Neural progenitor cell (in vitro differentiated cells): ENCODE results near the gene CCDC122. TPM values are rescaled to one million over a fixed set of nuclear protein-coding genes. Genes with fewer than 3 reads are reported as not detected.
"Not testable (repeated sequence)": the region's sequence is repeated elsewhere in the genome, so short reads cannot be mapped to it uniquely, and the experiment has no call there.

Experiments used
- DNase-seq: peaks from one replicate; pipeline ENCODE4 v3.0.0-alpha.2; 2016; ENCODE audit warnings: low spot score
- H2AFZ ChIP-seq: fragments of 200-600 bp; sonication (generic); replicated peaks from 2 replicates; pipeline ENCODE4 v1.6.1; 2016; ENCODE audit warnings: antibody characterized with exemption
- H3F3A ChIP-seq: fragments of 200-600 bp; sonication (generic); 2 replicates; pipeline ENCODE4 v1.6.1; 2016; ENCODE audit warnings: antibody characterized with exemption, low read depth
- H3K27ac ChIP-seq: fragments of 200-600 bp; sonication (generic); 2 replicates; pipeline ENCODE4 v1.5.1; 2016; ENCODE audit warnings: mild to moderate bottlenecking
- H3K27me3 ChIP-seq: fragments of 200-600 bp; sonication (generic); 2 replicates; pipeline ENCODE4 v1.6.1; 2016; ENCODE audit warnings: mild to moderate bottlenecking, moderate library complexity
- H3K36me3 ChIP-seq: fragments of 200-600 bp; sonication (generic); 2 replicates; pipeline ENCODE4 v1.5.1; 2016
- H3K4me1 ChIP-seq: fragments of 200-600 bp; sonication (generic); 2 replicates; pipeline ENCODE4 v1.6.1; 2016; ENCODE audit warnings: mixed run types
- H3K4me2 ChIP-seq: fragments of 200-600 bp; sonication (generic); 2 replicates; pipeline ENCODE4 v1.6.1; 2016
- H3K4me3 ChIP-seq: fragments of 200-600 bp; sonication (generic); 2 replicates; pipeline ENCODE4 v1.5.1; 2016
- H3K79me2 ChIP-seq: fragments of 200-600 bp; sonication (generic); 2 replicates; pipeline ENCODE4 v1.6.1; 2016; ENCODE audit warnings: low read depth
- H3K9ac ChIP-seq: fragments of 200-600 bp; sonication (generic); 2 replicates; pipeline ENCODE4 v1.6.1; 2016
- H3K9me3 ChIP-seq: fragments of 200-600 bp; sonication (generic); 2 replicates; pipeline ENCODE4 v1.5.1; 2016; ENCODE audit warnings: low read depth
- H4K20me1 ChIP-seq: fragments of 200-600 bp; sonication (generic); 2 replicates; pipeline ENCODE4 v1.6.1; 2016; ENCODE audit warnings: low read depth
- H3K27ac Mint-ChIP-seq: 3 replicates; pipeline ENCODE4 v1.8.0; 2021; ENCODE audit warnings: mixed read lengths
- H3K27me3 Mint-ChIP-seq: 2 replicates; pipeline ENCODE4 v1.8.0; 2022; ENCODE audit warnings: low read depth, mild to moderate bottlenecking, inconsistent platforms, moderate library complexity, mixed read lengths; ENCODE audit not compliant: insufficient read depth
- H3K36me3 Mint-ChIP-seq: 3 replicates; pipeline ENCODE4 v1.8.0; 2021; ENCODE audit warnings: mixed read lengths
- H3K4me1 Mint-ChIP-seq: 3 replicates; pipeline ENCODE4 v1.8.0; 2021; ENCODE audit warnings: mixed read lengths
- H3K4me3 Mint-ChIP-seq: 3 replicates; pipeline ENCODE4 v1.8.0; 2021; ENCODE audit warnings: mild to moderate bottlenecking, moderate library complexity, mixed read lengths
- H3K9me3 Mint-ChIP-seq: 3 replicates; pipeline ENCODE4 v1.8.0; 2020; ENCODE audit warnings: mixed read lengths
- EZH2 ChIP-seq: fragments of 200-600 bp; sonication (generic); IDR thresholded peaks from 2 replicates; pipeline ENCODE4 v1.6.1; 2017; ENCODE audit warnings: antibody characterized with exemption, mild to moderate bottlenecking, moderate library complexity
- EZH2phosphoT487 ChIP-seq: fragments of 200-600 bp; sonication (generic); IDR thresholded peaks from 2 replicates; pipeline ENCODE4 v1.6.1; 2017; ENCODE audit warnings: antibody characterized with exemption
- total RNA-seq: library from RNA; depleted of rRNA; stranded (reverse); fragments of >200 nt; gene quantifications from 2 replicates; pipeline ENCODE4 v1.2.3, GENCODE V29; 2015; ENCODE audit warnings: low replicate concordance
- TF ChIP-seq, protein P1 (sequence below): fragments of 200-600 bp; sonication (generic); IDR thresholded peaks from 2 replicates; pipeline ENCODE4 v1.5.1; 2017; ENCODE audit warnings: antibody characterized with exemption, mild to moderate bottlenecking

The CCDC122 gene
- total RNA-seq, 1 donor from 2014 or later: 24.4 TPM

- no peaks in the 10 kb centered on the region for H3K36me3 ChIP-seq
- H3K9ac ChIP-seq: no peak overlapping the region
- no peaks in the 10 kb centered on the region for H3K9me3 Mint-ChIP-seq
- H4K20me1 ChIP-seq: no peaks in the 10 kb centered on the region
- H2AFZ ChIP-seq: no peak overlapping the region
- TF ChIP-seq EZH2: no peak
- no peak for DNase-seq
- H3K4me1 Mint-ChIP-seq: no peaks in the 10 kb centered on the region
- H3K4me3 Mint-ChIP-seq: no peak overlapping the region
- peaks cover 3% of the 10 kb centered on the region for H3K4me1 ChIP-seq
- H3K9me3 ChIP-seq: no peaks in the 10 kb centered on the region
- no peaks in the 10 kb centered on the region for H3K36me3 Mint-ChIP-seq
- H3K27me3 Mint-ChIP-seq: no peaks in the 10 kb centered on the region
- no peak overlapping the region for H3K4me3 ChIP-seq
- H3K4me2 ChIP-seq: no peak overlapping the region
- H3K27me3 ChIP-seq: no peaks in the 10 kb centered on the region
- H3F3A ChIP-seq: no peaks in the 10 kb centered on the region
- H3K27ac ChIP-seq: no peak overlapping the region
- H3K79me2 ChIP-seq: no peaks in the 10 kb centered on the region
- H3K27ac Mint-ChIP-seq: no peak overlapping the region
Measured at GRCh38 chr13:43835701-43836100, 43.8 kb downstream of the CCDC122 start.

- no peak overlapping the region for H3K27ac ChIP-seq
- Mint-ChIP-seq H3K4me3 (no peak overlapping the region), H3K36me3 (no peaks in the 10 kb centered on the region), H3K27ac (no peak overlapping the region), H3K27me3 (no peaks in the 10 kb centered on the region), H3K4me1 (no peaks in the 10 kb centered on the region), H3K9me3 (peaks cover 2% of the 10 kb centered on the region)
- no peaks in the 10 kb centered on the region for H3K36me3 ChIP-seq
- H3K9me3 ChIP-seq: no peaks in the 10 kb centered on the region
- H3K4me2 ChIP-seq: no peak overlapping the region
- H3F3A ChIP-seq: no peaks in the 10 kb centered on the region
- no peak overlapping the region for H3K9ac ChIP-seq
- H3K4me1 ChIP-seq: no peaks in the 10 kb centered on the region
- H4K20me1 ChIP-seq: no peaks in the 10 kb centered on the region
- no peak overlapping the region for H3K4me3 ChIP-seq
- TF ChIP-seq, protein P1, sequence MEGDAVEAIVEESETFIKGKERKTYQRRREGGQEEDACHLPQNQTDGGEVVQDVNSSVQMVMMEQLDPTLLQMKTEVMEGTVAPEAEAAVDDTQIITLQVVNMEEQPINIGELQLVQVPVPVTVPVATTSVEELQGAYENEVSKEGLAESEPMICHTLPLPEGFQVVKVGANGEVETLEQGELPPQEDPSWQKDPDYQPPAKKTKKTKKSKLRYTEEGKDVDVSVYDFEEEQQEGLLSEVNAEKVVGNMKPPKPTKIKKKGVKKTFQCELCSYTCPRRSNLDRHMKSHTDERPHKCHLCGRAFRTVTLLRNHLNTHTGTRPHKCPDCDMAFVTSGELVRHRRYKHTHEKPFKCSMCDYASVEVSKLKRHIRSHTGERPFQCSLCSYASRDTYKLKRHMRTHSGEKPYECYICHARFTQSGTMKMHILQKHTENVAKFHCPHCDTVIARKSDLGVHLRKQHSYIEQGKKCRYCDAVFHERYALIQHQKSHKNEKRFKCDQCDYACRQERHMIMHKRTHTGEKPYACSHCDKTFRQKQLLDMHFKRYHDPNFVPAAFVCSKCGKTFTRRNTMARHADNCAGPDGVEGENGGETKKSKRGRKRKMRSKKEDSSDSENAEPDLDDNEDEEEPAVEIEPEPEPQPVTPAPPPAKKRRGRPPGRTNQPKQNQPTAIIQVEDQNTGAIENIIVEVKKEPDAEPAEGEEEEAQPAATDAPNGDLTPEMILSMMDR: no peak
- TF ChIP-seq EZH2phosphoT487 (no peak), EZH2 (no peak)
- H3K79me2 ChIP-seq: no peaks in the 10 kb centered on the region
- no peaks in the 10 kb centered on the region for H3K27me3 ChIP-seq
- H2AFZ ChIP-seq: no peak overlapping the region
- DNase-seq: no peak
Measured at GRCh38 chr13:43831088-43831487, 48.5 kb downstream of the CCDC122 start.

DNA sequence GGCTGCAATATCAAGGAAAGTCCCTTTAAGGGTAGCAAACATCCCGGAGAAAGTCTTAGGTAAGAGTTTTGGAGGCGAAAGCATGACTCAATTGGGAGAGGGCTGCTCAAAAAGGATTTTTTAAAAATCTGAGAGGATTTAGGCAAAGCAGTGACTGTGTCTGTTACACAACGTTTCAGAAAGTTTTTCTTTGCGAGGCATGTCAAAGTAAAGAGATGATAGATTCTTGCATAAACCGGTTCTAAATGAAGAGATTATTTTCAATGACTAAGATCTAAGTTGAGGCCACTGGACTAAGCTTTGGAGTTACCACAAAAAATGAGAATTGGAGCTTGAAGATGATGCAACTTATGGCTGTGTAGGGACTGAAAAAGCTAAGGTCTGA is 49.1 kb downstream of the CCDC122 start:
- Histone ChIP-seq H3K36me3 (no peaks in the 10 kb centered on the region), H4K20me1 (no peaks in the 10 kb centered on the region), H3K4me3 (no peak overlapping the region), H3K79me2 (no peaks in the 10 kb centered on the region), H2AFZ (no peak overlapping the region), H3K9me3 (no peaks in the 10 kb centered on the region), H3K27me3 (no peaks in the 10 kb centered on the region), H3K27ac (no peak overlapping the region), H3K9ac (no peak overlapping the region), H3K4me1 (no peaks in the 10 kb centered on the region), H3F3A (no peaks in the 10 kb centered on the region), H3K4me2 (no peak overlapping the region)
- no peaks in the 10 kb centered on the region for H3K36me3 Mint-ChIP-seq
- no peaks in the 10 kb centered on the region for H3K27me3 Mint-ChIP-seq
- TF ChIP-seq, protein P1: no peak
- TF ChIP-seq EZH2 (no peak), EZH2phosphoT487 (no peak)
- H3K27ac Mint-ChIP-seq: no peak overlapping the region
- H3K4me3 Mint-ChIP-seq: no peak overlapping the region
- DNase-seq: no peak
- no peaks in the 10 kb centered on the region for H3K4me1 Mint-ChIP-seq
- peaks cover 2% of the 10 kb centered on the region for H3K9me3 Mint-ChIP-seq

DNA sequence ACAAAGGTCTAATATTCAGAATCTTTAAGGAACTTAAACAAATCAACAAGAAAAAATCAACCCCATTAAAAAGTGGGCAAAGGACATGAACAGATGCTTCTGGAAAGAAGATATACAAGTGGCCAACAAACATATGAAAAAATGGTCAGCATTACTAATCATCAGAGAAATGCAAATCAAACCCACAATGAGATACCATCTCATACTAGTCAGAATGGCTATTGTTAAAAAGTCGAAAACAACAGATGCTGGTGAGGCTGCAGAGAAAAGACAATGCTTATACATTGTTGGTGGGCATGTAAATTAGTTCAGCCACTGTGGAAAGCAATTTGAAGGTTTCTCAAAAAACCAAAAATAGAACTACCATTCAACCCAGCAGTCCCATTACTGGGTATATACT is 54.9 kb downstream of the CCDC122 start:
- not testable (repeated sequence) for DNase-seq, H3K27me3 Mint-ChIP-seq, H3K27me3 ChIP-seq, H3K4me1 Mint-ChIP-seq, H3F3A ChIP-seq, H3K36me3 ChIP-seq, H3K27ac ChIP-seq, H3K79me2 ChIP-seq, H3K9me3 Mint-ChIP-seq, H3K4me3 Mint-ChIP-seq, H3K36me3 Mint-ChIP-seq, H3K9ac ChIP-seq, H4K20me1 ChIP-seq, H3K4me1 ChIP-seq, H3K9me3 ChIP-seq, H3K4me3 ChIP-seq, H3K4me2 ChIP-seq, H3K27ac Mint-ChIP-seq, H2AFZ ChIP-seq
